Stimulated activated CD8-positive, alpha-beta memory T cell treated with anti-CD3 and anti-CD28 coated beads, Interleukin-12 subunit alpha, Interleukin-12 subunit beta, amount 100 ng/mL, for 4 hours (primary cell): ENCODE measurements around the gene SLK.

ENCODE experiments used
- DNase-seq: peaks from one replicate; pipeline ENCODE4 v3.0.0-alpha.2; 2020; ENCODE audit warnings: low read depth

SLK gene

DNA sequence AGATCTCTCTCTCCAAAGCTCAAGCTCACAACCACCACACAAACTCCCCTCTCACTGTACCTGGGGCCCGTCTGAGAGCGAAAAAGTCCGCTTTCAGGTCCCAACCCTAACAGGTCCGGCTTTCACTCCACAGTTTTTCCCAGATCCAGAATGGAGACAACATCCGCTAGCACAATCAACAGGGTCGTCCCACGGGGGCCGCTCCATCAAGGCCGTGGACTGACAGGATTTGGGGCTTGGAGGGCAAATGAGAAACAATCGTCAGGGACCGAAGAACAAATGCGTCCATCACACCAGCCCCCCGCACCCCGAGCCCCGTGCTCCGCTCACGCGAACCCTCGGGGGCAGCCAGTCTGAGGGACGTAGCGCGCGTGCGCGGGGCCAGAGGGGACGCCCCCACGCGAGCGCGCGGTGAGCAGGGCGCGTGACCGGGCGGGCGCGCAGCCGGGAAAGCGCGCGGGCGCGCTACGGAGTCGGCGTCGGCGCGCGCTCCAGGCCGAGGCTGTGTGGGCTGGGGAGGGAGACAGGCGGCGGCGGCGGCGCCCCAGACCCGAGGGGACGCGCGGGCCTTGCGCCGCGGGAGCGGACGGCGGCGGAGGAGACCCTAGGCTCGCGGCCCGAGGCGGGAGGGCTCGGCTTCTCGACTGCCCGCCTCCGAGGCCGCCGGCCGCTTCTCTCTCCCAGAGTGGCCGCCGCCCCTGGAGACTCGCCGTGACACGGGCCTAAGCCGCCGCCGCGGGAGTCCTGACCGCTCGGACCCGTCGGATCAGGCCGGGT lies at the start of gene SLK:
Gene SLK, plus strand, starts transcription at position 470 of the 777 bp plus-strand sequence. CDS start 606 bp downstream, outside the sequence.
- DNase-seq, result peak; percentile 79

DNA sequence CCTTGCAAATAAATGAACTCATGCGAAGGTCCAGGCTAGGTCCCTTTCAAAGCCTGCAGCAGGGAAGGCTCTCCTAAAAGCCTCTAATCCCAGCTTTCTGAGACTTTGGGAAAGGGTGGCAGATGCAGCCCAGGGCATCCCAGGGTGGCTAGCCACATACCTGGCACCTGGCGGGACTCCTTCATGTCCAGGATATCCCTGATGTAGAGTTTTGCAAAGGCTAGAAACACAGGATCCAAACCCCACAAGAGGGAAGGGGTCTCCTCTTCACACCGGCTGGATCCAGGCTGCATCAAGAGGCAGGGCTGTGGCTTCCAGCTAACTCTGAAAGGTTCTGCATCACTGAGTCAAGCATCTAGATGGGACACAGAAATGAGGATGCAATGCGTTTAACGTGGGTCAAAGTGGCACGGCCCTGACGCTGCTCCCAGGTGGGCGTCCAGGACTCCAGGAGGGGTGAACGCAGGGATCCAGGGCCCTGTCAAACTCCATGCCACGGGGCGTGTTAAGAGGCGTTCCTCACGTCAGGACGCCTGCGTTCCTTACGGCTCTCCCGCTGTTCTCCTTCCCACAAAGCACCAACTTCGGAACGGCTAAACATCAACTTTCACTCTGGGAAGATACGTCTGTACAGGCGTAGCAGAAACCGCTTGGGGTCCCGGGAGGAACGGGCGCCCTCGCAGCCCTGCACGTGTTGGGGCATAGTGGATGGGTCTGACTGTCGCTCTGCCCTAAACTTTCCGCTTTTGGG lies 49.5 kb upstream of the SLK start:
- no peak for DNase-seq

DNA sequence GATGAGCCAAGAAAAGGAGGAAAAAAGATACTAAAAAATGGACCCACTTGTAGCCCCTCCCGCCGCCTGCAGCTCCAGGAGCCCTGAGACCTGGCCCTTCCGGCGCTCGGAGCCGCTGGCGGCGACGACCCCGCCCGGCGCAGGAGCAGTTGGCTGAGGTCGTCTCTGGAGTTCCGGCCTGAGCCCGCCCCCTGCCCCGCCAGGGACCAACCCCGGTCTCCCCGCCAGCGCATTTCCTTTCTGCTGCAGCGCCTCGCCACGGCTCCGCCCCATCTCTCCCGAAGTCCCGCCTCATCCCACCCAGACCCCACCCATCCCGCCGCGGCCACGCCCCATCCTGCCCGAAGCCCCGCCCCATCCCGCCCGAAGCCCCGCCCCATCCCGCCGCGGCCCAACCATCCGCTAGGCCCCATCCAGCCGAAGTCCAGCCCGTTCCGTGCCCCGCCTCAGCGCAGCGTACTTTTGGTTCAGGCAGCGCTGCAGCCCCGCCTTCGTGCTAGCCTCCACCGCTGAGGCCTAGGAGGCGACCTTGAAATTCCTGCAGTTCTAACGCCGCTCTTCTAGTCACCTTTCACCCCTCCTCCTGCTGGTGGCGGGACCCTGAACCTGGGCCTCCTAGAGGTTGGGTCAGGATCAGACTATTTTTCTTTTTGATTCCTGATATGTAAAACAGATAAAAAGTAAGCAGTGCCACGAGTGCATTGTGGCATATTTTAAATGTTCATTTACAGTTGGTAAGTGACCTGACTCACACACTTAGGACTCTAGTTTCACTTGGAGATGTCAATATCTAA lies 48.7 kb upstream of the SLK start, which contains the start of gene STN1:
Gene STN1, minus strand, starts transcription at position 132 of the 794 bp plus-strand sequence. CDS start 590 bp downstream, outside the sequence.
- DNase-seq, result peak; percentile 93

DNA sequence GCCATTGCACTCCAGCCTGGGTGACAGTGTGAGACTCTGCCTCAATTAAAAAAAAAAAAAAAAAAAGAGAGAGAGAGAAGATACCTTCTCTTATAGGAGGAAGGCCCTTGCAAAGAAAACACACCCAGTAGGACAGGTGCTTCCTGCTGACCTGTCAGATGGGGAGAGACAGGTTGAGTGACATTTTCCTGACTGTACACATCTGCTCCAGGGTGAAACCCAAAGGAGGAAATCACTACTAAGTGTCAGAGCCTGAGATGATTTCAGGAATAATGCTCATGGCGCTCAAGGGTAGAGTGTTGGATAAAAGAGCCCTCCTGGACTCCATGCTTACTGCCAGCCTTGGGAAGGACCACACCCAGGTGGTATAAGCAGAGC lies 47.3 kb upstream of the SLK start:
- DNase-seq, result no peak

DNA sequence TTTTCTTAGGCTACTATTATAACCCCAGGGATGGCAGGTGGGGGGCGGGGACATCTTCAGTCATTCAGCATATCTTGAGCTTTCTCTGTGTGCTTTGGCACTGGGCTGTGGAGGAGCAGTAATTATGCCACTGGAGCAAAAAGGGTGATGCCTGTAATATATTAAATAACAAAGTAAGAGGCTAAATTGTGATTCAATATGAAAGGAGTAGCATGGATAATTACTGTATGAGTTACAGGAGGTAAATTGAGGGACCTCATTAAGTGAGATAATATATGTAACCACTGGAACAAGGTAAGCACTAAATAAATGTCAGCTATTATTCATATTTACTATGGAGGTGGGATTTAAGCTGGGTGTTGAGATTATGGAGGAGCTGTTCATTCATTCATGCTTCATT lies 45.7 kb upstream of the SLK start:
- no peak for DNase-seq

DNA sequence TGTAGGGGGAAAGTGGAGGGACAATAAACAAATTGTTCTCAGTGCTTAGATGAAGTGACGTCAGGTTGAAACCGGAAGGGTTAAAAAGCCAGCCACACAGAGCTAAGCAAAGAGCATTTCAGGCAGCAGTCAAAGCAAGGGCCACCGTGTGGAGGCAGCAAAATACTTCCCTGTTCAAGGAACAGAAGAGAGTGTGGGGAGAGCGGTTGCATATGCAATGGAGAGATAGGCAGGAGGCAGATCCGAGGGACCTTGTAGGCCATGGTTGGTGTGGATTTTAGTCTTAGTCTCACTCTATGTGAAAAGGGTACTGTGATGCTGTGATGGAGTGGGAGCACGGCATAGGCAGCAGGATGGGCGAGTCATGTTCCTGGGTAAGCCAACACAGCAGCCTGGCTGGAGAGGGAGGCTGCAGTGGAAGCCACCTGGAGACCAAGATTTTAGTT lies 45.2 kb upstream of the SLK start:
- no peak for DNase-seq

DNA sequence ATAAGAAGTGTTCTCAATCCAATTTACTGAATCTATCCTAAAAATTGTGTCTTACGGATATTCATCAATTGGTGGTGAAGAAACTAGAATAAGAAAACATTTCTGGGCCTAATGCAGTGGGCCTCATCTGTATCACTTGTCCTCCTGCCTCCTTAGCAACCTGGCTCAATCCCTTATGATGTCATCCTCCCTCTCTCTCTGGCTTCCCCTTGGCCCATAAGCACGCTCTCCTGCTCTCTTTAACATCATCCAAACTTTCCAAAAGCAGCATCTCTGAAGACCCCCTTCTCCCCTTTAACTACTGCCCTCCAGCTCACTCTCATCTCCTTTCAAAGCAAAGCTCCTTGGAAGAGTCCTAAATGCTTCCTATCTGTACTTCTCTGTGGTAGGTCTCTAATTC lies 44.3 kb upstream of the SLK start:
- no peak for DNase-seq

DNA sequence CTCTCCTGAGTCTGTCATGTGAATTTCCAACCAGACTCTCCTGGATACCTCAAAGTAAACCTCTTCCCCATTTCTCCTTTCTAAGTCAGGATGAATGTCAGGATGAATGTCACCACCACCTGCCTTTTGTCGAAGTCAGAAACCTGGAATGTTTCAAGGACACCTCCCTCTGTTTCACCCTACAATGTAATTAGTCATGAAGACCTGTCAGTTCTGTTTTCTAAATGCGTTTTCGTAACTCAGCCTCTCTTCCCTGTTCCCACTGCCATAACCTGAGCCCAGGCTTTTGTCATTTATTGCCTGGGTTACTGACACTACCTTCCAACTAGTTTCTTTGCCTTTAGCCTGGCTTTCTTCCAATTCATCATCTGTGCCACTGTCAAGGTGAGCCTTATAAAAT lies 43.4 kb upstream of the SLK start:
- no peak for DNase-seq

DNA sequence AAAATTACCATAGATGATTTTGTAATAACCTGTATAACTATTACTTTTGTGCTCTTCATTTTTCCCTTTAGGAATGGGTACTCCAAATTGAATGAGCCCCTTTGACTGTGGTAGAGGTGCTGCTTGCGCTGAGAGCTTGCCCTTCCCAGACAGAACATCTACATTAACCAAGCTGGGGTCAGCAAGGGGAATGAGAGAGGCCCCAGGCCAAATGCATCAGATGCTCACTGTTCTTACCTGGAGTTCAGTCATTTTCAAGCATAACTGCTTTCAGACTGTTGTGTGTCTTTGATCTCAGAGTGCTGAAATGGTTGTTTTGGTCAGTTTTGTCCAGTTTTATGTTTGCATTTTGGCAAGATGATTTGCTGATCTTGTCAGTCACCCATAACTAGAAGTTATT lies 41.3 kb upstream of the SLK start:
- no peak for DNase-seq

DNA sequence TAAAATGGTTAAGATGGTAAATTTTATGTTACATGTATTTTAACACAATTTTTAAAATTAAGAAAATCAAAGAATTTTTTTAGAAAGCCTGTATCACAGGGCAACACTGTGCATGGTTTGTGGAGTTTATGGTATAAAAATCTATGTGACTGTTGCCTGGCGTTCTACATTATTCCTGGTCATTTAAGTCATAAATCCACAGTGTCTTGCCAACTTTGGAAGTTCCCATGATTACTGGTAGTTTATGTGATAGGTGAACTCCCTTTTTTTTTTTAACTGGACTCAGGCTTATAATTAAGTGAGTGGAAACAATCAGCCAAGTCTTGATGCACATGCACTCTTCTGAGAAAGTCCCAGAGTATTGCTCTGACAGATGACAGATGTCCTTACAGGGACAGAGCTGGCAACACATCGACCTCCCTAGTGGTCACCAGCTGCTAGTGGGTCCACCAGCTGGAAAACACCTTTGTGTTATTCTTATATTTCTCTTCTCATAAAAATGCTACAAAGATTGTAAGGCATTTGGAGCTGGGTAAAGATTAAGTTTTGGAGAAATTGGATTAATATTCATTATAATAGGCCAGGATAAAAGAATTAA lies 40.1 kb upstream of the SLK start:
- no peak for DNase-seq

DNA sequence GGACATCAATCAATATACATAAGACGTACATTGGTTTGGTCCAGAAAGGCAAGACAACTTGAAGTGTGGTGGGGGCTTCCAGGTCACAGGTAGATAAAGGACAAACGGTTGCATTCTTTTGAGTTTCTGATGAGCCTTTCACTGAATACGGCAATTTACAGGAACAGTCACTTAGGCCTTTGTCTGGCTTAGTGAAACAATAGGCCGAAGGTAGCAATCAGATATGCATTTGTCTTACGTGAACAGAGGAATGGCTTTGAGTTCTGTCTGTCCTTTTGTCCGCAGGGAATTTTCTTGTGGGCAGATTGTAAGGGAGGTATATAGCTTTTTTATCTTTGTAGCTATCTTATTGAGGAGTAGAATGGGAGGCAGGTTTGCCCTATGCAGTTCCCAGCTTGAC lies 38.2 kb upstream of the SLK start:
- DNase-seq, result no peak

DNA sequence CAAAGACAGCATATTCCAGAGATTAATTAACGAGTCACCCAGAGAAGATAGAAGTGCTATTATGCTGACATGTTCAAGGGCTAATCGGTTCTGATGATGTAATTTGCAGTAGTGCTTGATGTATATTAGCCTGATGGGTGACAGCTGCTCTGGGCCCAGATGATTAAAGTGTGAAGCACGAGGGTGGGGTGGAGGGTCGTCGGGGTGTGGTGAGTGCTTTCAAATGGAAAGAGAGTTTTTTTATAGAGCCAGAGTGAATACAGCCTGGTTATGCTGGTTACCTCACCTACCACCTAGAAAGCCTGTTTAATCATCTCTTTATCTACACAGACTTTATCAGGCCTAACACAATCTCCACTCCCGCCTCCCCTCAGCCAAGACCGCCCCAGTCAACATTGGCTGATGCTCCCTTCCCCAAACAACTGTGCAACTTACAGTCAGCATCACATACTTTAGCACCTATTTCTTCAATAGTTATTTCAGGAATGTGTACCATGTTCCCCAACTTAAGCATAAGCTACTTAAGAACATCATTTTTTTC lies 37.5 kb upstream of the SLK start:
- DNase-seq, result no peak

DNA sequence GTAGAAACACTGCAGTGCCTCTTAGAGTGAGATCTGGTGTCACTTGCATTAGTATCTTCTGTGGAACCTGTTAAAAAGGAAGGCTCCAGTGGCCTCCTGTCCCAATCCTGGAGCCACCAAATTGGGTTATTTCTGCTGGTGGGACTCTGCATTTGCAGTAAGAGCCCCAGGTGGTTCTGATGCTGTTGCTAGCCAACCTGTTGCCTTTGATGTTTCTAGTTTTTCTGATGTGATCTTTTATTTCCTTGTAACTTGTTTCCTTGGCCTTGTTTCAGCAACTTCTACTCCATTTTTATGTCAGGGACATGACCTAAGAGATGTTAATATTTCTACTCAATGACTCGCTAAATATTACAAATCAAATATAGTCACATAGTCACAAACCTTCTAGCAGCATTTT lies 36.5 kb upstream of the SLK start:
- no peak for DNase-seq

DNA sequence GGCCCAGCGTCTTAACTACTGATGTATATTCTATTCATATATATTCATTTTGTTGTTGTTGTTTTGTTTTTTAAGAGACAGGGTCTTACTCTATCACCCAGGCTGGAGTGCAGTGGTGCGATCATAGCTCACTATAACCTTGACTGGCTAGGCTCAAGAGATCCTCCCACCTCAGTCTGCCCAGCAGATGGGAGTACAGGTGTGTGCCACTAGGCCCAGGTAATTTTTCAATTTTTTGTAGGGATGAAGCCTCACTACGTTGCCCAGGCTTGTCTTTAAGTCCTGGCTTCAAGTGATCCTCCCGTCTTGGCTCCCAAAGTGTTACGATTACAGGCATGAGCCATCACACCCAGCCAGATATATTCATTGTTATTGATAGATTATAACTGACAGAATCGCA lies 36.1 kb upstream of the SLK start:
- no peak for DNase-seq

DNA sequence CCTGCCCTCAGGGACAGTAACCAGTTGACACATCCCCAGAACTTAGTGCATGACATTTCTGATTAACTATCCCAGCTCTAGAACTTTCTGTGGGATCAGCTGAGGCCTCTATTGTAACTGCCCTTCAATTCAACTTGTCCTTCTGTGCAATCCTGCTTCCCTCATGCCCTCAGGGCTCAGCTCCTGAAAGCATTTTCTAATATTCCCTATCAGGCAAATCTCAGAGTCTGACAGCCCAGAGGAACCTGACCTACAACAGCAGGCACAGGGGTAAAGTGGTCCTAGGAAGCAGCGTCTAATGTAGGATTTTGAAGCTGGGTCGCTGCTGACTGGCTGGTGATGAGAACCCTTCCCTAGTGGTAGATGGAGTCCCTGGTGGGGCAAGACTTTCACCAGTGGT lies 35.3 kb upstream of the SLK start:
- DNase-seq, result no peak

DNA sequence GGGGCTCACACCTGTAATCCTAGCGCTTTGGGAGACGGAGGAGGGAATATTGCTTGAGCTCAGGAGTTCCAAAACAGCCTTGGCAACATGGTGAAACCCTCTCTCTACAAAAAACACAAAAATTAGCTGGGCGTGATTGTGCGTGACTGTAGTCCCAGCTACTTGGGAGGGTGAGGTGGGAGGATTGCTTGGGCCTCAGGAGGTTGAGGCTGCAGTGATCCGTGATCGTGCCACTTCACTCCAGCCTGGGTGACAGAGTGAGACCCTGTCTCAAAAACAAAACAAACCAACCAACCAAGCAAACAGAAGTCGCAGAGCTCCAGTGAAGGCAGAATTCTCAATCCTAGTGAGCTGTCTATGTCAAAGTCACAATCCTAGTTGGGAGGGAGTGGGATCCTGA lies 34.7 kb upstream of the SLK start:
- DNase-seq, result no peak

DNA sequence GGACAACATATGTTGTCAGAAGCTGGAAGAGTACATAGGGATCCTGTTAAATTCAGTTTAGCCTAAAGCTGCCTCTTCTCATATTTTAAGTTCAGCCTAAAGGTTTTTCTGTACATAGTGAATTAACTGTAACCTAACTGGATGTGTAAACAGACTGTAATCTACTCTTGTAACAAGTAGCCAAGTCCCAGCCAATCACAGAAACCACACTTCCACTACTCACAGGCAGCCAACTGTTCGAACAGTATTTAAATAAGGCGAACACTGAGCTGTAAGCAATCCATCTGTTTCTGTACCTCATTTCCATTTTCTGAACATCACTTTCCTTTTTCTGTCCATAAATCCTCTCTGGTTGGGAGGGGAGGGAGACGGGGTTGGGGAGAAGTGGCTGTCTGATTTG lies 34.0 kb upstream of the SLK start:
- DNase-seq, result no peak

DNA sequence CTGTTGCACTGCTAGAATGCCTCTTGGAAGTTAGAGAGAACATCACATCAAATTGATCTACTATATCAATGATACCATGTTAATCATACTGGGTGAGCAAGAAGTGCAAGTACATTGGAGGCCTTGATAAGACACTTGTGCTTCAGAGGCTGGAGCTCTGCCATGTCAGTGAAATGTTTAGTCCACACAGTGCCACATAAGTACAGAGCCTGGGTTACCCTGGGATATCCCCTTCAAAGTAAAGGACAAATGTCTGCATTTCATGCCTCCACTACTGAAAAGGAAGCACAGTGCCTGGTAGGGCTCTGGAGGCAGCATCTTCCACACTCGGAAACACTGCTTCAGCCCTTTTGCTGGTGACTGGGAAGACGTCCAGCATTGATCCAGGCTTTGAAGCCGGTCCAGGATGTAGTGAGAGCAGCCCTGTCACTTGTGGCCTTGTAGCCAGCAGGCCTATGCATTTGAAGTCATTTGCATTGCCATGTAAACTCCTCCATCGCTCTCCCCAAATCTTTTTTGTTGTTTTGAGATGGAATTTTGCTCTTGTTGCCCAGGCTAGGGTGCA lies 33.3 kb upstream of the SLK start:
- DNase-seq, result no peak

DNA sequence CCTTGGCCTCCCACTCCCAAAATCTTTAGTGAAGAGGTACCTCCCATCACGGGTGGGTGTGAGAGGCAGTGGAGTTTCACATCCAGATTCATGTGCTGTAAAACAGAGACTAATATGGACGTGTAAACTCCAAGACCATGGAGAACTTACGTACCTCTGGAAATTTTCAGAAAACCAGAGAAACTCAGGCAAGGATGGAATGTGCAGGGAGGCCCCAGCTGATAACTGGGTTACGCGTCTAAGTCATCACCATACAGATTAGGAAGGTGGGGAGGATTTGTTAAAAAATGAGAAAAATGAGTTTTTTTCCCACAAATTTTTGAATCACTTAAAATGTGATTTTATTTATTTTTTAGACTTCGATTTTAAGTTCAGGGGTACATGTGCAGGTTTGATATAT lies 32.6 kb upstream of the SLK start:
- DNase-seq, result no peak

DNA sequence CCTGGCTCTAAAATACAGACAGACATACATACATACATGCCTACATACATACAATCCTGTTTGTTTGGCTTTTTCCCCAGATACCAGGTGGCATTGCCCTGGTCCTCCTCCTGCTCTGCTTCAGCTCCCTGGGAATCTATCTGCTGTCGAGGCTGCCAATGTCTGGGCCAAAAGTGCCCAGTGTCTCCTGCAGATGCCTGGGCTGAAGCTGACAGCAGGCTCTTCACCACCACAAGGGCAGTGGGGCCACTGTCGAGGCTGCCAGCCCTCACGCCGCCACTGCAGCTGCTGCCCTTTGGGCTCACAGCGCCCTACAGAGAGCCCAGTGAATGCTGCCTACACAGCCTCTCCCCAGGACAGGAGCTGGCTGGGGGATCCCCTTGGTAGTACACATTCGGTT lies 30.9 kb upstream of the SLK start:
- no peak for DNase-seq

DNA sequence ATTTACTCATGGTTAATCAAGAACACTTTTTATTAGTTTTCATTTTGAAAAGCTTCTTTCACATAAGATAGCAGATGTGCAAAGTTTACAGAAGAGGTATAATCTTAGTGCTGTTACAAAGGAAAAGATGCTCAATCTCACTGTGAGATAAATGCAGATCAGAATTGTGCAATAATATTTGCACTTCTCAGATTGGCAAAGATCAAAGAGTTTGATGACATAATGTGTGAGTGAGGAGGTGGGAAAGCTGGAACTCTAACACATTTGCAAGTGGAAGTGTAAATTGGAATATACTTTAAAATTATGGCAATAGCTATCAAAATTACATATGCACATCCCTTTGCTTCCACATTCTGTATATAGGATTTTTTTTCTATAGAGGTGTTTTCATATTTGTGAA lies 27.4 kb upstream of the SLK start:
- DNase-seq, result no peak

DNA sequence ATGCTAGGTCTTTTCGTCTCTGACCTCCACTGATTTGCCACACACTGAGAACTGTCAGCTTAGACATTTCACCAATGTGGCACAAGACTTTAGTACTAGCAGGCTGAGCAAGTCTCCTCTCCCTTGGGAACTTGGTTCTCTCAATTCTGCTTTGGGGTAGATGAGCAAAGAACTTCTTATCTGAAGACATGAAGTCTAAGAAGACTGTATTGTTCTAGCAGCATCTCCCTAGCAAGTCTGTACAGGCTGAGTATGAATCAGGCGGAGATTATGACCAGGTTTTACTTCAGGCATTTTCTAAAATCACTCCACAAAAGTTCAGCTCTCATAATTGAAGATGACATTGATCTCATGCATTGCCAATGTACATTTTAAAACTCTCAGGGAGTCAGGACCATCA lies 25.1 kb upstream of the SLK start:
- no peak for DNase-seq
